Activated CD4-positive, CD25-positive, alpha-beta regulatory T cell (primary cell): Measurements from ENCODE around the gene DCD.
"Not testable (repeated sequence)": the region's sequence is repeated elsewhere in the genome, so short reads cannot be mapped to it uniquely, and the experiment has no call there.

Experiments
- DNase-seq, 4 experiments: peaks; one replicate each; lab custom pipeline; 2025; lab: John Stamatoyannopoulos, UW

The DCD gene

DNA sequence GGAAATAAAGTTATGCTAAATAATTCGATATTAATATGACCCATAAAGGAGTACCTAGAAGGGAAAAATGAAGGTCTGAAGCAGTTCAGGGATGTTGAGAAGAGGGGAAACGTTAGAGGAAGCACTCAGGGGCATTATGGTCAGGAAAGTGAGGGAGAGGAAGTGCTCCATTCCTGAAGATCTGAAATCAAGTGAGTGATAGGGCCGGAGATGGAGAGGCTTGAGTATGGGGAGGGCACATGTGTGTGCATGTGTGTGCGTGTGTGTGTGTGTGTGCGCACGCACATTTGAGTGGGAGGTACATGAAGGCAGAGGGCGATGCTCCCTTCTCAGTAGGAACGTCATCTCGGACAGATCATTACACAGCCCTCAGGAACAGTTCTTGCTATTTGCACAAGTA lies 4.9 kb upstream of the DCD start:
- no peak for DNase-seq

DNA sequence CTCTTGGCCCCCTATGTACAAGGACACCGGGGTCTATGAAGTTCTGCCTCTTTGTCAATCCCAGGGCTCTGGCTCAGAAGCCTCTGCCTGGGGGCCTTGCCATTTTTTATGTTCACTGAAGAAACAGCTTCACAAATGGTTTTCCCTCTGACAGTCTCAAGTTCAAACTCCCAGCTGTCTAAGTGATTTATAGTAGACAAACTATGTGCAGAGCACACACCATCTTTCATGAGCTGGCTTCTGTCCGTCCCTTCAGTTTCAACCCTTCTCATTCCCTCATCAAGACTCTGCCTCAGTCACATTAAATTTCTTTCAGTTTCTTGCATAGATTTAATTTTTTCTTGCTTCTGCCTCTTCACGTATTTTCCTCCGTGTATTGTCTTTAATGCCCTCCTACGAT lies 2.7 kb upstream of the DCD start:
- DNase-seq, result no peak

DNA sequence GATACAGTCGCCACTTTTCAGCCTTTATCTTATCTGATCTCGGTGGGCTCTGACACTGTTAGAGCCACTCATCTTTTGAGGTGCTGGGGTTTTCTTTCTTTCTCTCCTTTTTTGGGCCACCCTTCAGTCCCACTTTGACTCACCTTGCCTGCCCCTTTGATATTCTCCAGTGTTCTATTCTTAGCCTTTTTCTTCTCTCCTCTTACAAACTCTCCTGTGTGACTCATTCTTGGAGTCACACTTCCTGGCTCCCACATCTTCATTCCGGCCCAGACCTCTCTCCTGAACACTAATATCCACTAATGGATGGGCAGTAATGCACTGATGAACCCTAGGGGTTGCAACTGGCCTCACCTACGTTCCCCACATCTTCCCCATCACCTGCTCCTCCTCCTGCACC lies 2.2 kb upstream of the DCD start:
- DNase-seq, result no peak

DNA sequence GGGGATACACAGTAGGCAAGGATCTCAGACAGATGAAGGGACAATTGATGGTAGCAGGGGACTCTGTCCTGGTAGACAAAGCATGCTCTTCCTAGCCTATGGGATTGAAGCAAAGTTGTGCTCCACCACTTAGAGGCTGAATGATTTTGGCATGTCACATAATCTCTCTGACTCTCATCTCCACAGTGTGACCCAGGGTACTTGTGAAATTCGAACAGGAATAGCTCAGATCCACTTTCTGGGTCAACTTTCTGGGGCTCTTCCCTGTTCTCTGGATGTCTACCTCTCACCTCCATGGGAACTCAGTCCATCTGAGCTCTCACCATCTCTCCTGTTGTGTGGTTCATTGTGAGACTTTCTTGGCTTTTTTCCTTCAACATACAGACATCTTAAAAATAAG lies 1.7 kb upstream of the DCD start:
- no peak for DNase-seq

DNA sequence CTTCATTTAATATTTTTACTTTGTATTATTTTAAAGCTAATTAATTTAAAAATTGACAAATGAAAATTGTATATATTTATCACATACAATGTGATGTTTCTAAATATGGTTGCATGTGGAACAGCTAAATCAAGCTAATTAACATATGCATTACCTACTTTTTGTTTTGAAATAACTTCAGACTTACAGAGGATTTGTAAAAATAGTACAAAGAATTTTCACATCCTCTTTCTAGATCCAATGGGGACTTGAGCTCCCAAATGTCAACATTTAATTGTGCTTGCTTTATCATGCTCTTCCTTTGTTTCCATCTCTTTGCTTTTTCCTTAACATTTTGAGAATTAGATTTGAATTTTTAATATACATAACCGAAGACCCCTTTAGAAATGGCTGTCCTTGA lies 6.6 kb downstream of the DCD start:
- DNase-seq, result no peak

DNA sequence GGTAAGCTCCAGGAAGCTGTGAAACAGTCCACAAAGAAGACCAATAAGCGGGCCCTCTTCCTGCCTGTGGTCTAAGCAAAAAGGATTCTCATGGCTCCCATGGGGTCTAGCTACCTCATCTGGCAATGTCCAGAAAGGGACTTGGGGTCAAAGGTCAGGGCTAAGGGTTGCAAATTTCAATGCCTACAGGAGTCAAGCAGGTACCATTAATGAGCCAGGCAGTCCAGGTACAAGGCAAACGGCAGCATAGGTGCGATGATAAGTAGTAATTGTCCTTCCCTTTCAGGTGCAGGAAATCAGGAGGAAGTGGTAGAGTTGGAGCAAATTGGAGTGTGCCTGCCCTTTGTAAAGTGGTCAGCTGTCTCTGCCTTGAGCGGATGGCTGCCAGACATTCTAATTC lies 7.1 kb downstream of the DCD start:
- no peak for DNase-seq

DNA sequence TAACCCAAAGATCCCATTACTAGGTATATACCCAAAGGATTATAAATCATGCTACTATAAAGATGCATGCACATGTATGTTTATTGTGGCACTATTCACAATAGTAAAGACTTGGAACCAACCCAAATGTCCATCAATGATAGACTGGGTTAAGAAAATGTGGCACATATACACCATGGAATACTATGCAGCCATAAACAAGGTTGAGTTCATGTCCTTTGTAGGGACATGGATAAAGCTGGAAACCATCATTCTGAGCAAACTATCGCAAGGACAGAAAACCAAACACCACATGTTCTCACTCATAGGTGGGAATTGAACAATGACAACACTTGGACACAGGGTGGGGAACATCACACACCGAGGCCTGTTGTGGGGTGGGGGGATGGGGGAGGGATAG lies 9.1 kb downstream of the DCD start:
- not testable (repeated sequence) for DNase-seq

DNA sequence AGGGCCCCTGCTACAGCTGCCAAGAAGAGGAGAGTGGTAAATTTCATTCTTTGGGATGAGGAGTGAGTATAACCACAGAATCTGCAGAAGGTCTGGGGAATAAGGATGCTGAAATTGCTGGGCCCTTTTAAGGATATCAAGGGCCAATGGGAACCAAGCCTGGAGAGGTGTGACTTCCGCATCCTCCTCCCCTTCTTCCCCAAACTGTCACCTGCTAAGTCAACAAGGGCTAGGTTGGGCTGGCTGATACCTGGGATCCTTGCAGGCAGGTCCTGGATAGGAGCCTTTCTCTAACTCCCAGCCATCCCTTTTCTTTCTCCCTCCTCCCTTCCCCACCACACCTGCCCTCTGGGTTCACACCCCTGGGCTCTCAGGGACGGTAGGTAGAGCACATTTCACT lies 13.4 kb downstream of the DCD start, which contains the start of gene LACRT:
Gene LACRT (minus strand): TSS at position 101 of the 400 bp plus-strand sequence. CDS start 54 bp downstream, at position 47.
- DNase-seq, result no peak

DNA sequence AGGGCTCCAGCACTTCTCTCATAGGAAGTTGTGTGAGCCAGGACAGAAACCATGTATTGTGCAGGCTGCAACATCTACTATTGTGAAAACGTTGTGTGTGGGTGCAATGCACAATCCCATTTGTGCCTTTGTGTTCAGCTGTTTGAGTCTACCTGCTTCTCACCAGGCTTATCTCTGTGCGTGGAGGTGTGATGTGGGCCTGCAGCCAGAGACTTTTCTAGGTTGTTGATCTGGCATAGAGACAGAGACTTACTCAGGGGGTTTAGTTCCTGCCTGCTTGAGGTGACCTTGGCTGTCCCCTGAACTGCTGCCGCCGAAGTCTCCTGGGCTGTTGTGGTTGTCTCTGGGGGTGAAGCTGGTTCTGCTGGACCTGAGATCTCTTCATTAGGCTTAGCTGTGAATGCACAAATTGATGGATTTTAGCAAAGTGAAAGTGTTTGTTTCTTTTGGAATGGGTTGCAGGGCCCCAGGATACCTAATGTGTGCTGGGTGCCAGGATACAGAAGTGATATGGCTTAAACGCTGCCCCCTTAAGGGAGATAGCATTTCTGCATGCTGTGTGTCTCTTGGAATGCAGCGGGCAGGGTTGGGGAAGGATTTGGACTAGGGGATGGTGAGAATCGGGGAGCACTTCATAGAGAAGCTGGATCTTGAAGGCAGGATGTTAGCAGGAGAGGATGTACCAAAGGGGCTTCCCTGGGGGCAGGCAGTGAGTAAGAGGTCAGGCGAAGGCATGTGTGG lies 16.0 kb downstream of the DCD start:
- no peak for DNase-seq

DNA sequence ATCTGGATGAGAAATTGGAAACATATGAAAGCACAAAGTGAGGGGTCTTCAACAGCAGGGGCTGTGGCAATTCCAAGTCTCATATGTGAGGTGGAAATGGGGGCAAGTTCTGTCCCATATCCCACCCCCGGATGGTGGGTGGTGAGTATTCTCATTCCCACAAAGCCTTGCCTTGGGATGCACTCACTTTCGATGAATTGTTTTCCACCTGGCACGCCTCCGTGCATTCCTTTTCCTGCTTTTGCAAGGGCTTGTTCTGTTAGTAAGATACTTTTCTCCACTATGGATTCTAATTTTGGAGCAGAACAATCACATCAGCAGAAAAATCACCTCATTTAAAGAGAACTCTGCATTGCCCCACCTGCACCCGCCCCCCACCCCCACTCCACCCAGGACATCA lies 16.6 kb downstream of the DCD start:
- DNase-seq, result no peak

DNA sequence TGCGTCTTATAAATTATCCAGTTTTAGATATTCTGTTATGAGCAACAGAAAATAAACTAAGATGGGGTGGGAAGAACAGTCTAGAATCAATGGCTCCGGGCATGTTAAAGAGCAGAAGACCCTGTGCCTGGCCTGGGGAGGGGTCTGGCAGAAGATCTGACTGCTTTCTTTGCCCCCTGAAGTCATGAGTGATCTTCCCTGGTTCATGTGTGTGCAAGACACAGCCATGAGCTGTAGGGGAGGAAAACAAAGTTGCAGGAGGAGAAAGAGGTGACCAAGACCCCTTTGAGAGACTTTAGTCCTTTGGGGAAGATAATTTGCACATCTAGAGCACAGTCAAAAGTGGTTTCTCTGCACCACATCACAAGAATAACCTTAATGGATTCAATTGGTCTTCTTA lies 18.2 kb downstream of the DCD start:
- no peak for DNase-seq

DNA sequence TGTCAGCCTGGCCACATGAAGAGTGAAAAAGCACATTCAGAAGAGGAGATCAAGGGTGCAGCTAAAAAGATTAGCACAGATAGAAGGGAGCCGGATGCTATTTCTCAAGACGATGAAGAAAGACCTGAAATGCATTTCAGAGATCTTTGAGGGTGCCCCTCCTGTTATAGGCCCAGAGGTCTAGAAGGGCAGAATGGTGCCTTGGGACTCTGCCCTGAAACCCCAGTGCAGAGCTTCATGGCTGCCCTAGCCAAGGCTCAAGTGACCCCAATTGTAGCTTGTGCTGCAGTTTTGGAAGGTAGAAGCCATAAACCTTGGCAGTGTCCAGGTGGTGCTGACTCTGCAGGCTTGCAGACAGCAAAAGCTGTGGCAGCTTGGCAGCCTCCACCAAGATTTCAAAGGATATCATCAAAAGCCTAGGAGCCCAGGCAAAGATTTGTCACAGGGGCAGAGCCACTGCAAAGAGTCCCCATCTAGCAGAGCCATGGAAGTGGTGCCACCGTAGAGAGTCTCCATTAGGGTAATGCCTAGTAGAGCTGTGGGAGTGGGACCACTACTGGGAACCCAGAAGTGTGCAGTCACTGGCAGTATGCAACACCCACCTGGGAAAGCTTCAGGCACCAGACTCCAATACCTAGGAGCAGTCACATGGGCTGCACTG lies 19.8 kb downstream of the DCD start:
- no peak for DNase-seq

DNA sequence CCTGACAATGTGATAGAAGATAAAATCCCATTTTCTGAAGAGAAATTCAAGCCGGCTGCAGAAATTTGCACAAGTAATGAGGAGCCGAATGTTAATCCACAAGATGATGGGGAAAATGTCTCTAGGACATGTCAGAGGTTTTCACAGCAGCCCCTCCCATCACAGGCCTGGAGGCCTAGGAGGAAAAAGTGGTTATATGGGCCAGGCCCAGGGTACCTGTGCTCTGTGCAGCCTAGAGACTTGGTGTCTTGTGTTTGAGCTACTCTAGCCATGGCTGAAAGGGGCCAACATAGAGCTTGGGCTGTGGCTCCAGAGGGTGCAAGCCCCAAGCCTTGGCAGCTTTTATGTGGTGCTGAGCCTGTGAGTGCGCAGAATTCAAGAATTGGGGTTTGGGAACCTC lies 20.9 kb downstream of the DCD start:
- DNase-seq, result no peak

DNA sequence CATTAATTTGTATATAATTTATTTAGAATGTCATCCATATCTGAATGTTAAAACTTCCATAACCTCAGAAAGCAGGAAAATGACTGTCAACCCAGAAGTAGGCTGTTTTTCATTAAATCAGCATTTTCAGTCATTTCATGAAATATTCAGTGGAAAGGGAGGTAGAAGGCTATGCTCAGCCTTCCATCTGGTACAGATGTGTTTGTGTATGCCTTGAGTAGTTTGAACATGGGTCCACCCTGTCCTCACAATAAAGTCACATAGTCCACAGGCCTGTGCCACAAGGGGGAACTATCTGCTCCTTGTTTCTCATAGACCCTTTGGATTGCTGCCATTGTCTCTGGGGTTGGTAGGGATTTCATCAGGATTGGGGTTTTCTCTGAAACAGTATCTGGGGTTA lies 22.6 kb downstream of the DCD start:
- DNase-seq, result no peak

DNA sequence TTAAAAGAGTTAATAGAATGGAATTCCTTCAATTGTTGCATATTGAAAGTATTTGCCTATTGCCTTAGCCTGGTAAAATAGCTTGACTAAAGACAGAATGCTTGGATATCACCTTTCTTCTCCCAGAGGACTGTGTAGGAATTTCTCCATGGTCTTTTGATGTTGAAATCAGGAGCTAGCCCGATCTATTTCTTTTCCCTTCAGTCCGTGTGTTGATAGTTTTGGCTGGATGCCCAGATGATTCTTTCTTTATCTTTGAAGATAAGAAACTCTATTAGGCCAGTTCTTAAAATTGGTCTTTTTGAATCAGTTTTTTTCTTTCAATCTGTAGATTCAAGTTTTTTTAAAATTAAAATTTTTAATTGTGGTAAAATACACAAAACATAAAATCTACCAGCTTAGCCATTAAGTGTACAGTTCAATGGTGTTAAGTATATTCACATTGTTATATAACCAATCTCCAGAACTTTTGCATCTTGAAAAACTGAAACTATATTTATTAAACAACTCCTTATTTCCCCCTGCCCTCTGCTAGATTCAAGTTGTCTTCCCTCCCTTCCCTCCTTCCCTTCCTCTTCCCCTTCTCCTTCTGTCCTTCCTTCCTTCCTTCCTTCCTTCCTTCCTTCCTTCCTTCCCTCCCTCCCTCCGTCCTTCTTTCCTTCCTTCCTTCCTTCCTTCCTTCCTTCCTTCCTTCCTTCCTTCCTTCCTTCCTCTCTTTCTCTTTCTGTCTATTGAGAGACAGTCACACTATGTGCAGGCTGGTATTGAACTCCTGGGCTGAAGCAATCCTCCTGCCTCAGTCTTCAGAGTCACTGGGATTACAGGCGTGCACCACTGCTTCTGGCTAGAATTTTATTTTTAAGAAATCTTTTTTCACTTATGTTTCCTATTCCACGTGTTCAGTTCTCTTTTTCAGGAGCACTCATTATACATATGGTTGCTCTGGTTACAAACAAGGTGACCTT lies 23.6 kb downstream of the DCD start:
- no peak for DNase-seq

DNA sequence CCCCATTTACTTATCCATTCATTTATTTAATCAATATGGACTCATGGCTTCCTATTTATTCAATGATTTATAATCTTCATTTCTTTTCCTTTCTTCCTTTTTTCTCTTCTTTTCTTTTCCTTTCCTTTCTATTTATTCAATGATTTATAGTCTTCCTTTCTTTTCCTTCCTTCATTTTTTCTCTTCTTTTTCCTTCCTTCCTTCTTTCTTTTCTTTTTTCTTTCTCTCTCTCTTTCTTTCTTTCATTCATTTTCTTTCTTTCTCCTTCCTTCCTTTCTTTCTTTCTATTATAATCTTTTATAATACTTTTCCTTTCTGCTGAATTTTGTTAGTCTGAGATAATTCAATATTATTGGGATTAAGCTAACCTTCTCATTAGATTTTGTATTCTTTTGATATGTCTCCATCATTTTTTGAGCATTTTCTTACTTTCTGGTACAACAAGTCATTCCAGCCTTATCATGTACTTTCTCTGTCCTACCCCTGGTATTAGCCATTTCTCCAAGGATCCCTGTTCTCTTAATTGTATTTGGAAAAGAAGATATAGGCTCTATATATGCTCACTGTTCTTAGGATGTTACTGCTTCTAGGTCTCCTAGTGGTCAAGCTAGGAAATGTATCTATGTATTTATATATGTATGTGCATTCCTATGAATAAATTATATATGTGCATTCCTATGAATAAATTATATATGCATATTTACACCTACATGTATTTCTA lies 25.5 kb downstream of the DCD start:
- no peak for DNase-seq

DNA sequence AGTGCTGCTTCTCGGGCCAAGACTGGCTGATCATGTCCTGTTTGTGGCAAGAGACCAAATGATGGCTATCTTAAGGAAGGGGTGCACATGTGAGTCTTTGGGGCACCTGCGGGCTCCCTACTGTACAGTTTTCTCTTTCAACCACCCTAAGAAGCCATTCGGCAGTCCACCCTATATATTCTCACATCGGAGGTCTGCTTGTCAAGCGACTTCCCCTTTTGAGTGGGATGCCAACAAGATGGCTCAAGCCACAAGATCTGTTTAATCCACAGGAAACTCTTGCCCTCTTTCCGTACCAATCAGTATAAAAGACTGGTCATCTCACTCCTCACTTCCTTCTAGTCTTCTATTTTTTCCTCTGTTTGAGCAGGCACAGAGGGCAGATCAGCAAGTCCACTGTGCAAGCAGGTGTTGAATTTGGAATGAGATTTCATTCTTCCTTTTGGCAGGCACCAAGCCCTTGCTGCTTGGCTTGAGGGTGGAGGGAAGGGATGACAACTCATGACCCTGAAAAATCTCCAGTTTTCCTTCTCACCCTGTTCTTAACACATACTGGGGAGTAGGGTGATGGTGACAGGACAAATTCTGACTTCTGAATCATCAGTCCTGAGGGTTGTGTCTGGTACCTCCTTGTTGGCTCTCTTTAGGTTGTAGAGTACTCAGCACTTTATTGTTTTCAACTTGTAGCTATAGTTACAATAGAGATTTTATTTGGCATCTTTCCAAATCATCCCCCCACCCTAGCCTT lies 31.1 kb downstream of the DCD start:
- DNase-seq, result no peak

DNA sequence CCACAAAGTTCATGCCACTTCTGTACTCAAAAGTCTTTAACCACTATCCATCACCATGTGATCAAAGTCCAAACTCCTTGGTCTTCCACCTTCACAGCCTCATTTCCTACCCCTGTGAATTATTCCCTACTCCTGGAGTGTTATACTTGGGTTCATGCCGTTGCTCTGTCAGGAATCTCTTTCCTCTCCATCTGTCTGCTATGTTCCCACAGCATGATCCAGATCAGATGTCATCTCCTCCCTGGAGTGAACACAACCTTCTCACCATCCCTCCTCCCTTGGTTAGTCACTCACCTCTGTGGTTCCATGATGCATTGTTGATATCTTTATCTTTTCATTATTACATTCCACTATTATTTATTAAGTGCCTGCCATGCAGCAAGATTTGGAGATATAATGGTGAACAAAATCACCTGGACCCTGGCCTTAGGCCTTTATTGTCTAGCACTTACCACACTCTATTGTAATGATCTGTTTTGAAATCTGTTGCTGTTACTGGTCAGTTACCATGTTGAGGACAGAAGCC lies 35.9 kb downstream of the DCD start:
- no peak for DNase-seq

DNA sequence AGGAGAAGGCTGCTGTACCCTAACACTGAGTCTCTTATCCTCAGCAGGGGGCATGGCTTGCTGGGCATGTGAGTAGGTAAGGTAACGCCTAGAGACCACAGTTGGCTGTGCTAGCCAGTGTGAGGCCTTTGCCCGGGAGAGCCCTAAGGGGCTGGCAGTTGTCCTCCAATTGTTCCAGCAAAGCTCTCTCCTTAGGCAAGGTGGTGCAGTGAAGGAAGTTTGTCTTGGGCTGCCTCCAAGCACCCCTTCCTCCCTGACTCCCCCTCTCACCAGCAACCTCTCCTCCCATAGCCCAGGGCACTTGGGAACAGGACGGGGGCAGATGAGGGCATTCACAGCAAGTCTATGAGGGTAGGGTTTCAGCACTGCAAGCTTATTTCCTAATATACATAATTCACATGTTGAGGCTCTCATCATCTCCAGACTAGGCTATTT lies 36.4 kb downstream of the DCD start:
- no peak for DNase-seq

DNA sequence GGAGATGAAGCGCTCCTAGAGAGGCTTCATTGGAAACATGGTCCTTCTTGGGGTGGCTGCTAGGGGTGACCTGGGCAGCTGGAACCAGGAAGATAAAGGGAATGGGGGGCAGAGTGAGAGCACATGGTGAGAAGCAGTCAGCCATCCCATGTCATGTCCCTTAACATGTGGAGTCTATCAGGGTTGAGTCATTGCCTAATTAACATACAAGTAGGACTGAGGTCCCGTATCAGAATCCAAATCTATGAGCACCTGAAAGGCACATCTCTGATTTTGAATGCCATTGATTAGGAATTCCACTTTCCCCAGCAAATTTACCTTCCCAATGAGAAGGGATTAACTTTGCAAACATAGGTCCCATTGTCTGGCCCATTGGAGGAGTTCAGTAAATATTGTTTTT lies 39.4 kb downstream of the DCD start:
- no peak for DNase-seq

DNA sequence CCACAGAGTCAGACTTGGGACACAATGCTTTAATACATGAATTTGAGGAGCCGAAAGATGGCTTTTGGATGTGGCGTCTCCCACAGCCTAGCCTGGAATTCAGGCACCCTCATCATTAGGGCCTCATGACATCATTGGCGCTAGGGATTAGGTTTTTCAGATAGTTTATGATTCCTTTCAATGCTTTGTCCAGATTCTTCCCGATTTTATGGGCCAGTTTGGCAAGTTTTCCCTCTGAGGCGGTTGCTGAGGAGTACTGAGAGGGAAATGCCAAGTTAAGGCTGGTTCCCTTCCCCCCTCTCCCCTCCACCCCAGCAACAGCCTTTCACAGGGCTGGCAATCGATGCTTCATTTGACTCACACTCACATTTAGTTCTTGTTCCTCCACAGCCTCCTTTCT lies 40.0 kb downstream of the DCD start:
- DNase-seq, result no peak
